ENCODE data around the gene C2orf68. TPM values are rescaled to one million over a fixed set of nuclear protein-coding genes. Genes with fewer than 3 reads are reported as not detected.

Gene C2orf68
- total RNA-seq, 1 experiment from 2014 or later = 69.6 TPM

- CTCF ChIA-PET = no interaction called here
- no peak for DNase-seq (ENCODE audit: low spot score)
- POLR2A ChIA-PET = interaction anchor here (0.5 to 1.1 kb wide), 2 partner anchors 11 to 39 kb away, joined by 3 to 4 read pairs; no protein-coding TSS in a partner anchor
- peak overlapping the region; percentile 86 for H3K4me3 Mint-ChIP-seq
- H3K27me3 Mint-ChIP-seq (ENCODE audit: low read depth) = no peaks in the 10 kb centered on the region
- H3K27ac Mint-ChIP-seq = 0 out of 2 replicates have a peak overlapping the region, but pooled peaks have one; percentile 15
- H3K36me3 Mint-ChIP-seq = peaks cover 14% of the 10 kb centered on the region; the same call in 1 of the 2 replicates
- TF ChIP-seq EMX1 (CRISPR knock-in tag; IDR thresholded peaks at IDR 0.05) (no peak), ZNF425 (CRISPR knock-in tag; conservative IDR thresholded peaks at IDR 0.05) (no peak), PRRX2 (CRISPR knock-in tag; IDR thresholded peaks at IDR 0.05) (no peak), GABPB1 (CRISPR knock-in tag; IDR thresholded peaks at IDR 0.05) (no peak), SP1 (CRISPR knock-in tag; conservative IDR thresholded peaks at IDR 0.05) (no peak), ZBTB21 (CRISPR knock-in tag; IDR thresholded peaks at IDR 0.05; ENCODE audit: borderline replicate concordance) (no peak), CREM (CRISPR knock-in tag; IDR thresholded peaks at IDR 0.05) (no peak), CREB1 (CRISPR knock-in tag; IDR thresholded peaks at IDR 0.05) (no peak), ZNF219 (CRISPR knock-in tag; IDR thresholded peaks at IDR 0.05; ENCODE audit: borderline replicate concordance) (no peak), FOXP1 (CRISPR knock-in tag; IDR thresholded peaks at IDR 0.05; ENCODE audit: borderline replicate concordance) (no peak), ZMAT4 (CRISPR knock-in tag; IDR thresholded peaks at IDR 0.05) (no peak), ZNF263 (CRISPR knock-in tag; IDR thresholded peaks at IDR 0.05; ENCODE audit: low read depth) (no peak), HMGA2 (CRISPR knock-in tag; IDR thresholded peaks at IDR 0.05) (no peak), PRDM15 (CRISPR knock-in tag; IDR thresholded peaks at IDR 0.05) (no peak), ATF3 (CRISPR knock-in tag; conservative IDR thresholded peaks at IDR 0.05) (no peak), ZNF317 (CRISPR knock-in tag; IDR thresholded peaks at IDR 0.05; ENCODE audit: borderline replicate concordance, low read depth) (no peak), SMAD3 (CRISPR knock-in tag; IDR thresholded peaks at IDR 0.05; ENCODE audit: borderline replicate concordance) (no peak)
- TF ChIP-seq, protein P1, sequence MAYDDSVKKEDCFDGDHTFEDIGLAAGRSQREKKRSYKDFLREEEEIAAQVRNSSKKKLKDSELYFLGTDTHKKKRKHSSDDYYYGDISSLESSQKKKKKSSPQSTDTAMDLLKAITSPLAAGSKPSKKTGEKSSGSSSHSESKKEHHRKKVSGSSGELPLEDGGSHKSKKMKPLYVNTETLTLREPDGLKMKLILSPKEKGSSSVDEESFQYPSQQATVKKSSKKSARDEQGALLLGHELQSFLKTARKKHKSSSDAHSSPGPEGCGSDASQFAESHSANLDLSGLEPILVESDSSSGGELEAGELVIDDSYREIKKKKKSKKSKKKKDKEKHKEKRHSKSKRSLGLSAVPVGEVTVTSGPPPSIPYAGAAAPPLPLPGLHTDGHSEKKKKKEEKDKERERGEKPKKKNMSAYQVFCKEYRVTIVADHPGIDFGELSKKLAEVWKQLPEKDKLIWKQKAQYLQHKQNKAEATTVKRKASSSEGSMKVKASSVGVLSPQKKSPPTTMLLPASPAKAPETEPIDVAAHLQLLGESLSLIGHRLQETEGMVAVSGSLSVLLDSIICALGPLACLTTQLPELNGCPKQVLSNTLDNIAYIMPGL (CRISPR knock-in tag; IDR thresholded peaks at IDR 0.05) = no peak
- TF ChIP-seq, protein P2, sequence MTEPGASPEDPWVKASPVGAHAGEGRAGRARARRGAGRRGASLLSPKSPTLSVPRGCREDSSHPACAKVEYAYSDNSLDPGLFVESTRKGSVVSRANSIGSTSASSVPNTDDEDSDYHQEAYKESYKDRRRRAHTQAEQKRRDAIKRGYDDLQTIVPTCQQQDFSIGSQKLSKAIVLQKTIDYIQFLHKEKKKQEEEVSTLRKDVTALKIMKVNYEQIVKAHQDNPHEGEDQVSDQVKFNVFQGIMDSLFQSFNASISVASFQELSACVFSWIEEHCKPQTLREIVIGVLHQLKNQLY (CRISPR knock-in tag; IDR thresholded peaks at IDR 0.05) = no peak
- H3K4me1 Mint-ChIP-seq = peaks cover 18% of the 10 kb centered on the region
- ATAC-seq = no peak
- H3K9me3 Mint-ChIP-seq = no peaks in the 10 kb centered on the region
These were observed 10.7 kb downstream of the C2orf68 start for GRCh38 chr2:85600951-85601770.

All from WTC11 (cell line).